Peyer's patch (tissue), 4 donors: ENCODE results near the gene SNIP1. TPM values are rescaled to one million over a fixed set of nuclear protein-coding genes. Genes with fewer than 3 reads are reported as not detected.
A peak's percentile ranks its signal among the peaks of the same experiment; 100 is the strongest.
"Not testable (repeated sequence)": the region's sequence is repeated elsewhere in the genome, so short reads cannot be mapped to it uniquely, and the experiment has no call there.

ENCODE experiments used
- DNase-seq, 3 donors: peaks; one replicate each; pipeline ENCODE4 v3.0.0-alpha.2; 2017 to 2019
- H3K27ac ChIP-seq, 4 donors: fragments of 200-600 bp; sonication (generic); one replicate each; pipeline ENCODE4 v1.5.1; 2016 to 2019
- H3K27me3 ChIP-seq, 2 donors: fragments of 200-600 bp; sonication (generic); one replicate each; pipeline ENCODE4 v1.5.1; 2019
- H3K36me3 ChIP-seq, 3 donors: fragments of 200-600 bp; sonication (generic); one replicate each; pipeline ENCODE4 v1.5.1; 2016 to 2019
- H3K4me1 ChIP-seq, 4 donors: fragments of 200-600 bp; sonication (generic); one replicate each; pipeline ENCODE4 v1.5.1; 2016 to 2019
- H3K4me3 ChIP-seq, 4 donors: fragments of 200-600 bp; sonication (generic); 1 replicate in 3 of 4; 2 replicates in 1 of 4; pipeline ENCODE4 v1.5.1; 2016 to 2019; ENCODE audit warnings: mild to moderate bottlenecking in 1 of 4
- H3K9me3 ChIP-seq, 4 donors: fragments of 200-600 bp; sonication (generic); one replicate each; pipeline ENCODE4 v1.5.1; 2016 to 2019; ENCODE audit warnings: mild to moderate bottlenecking in 1 of 4
- CTCF ChIP-seq, 6 experiments: fragments of 450-650 bp in 4 of 6; fragments of 200-600 bp in 2 of 6; sonication (generic) in 1 of 6; IDR thresholded peaks; one replicate each; pipeline ENCODE4 v1.5.1; 2017 to 2019; ENCODE audit warnings: antibody characterized with exemption in 6 of 6, mild to moderate bottlenecking in 3 of 6, moderate library complexity in 1 of 6
- POLR2A ChIP-seq, 2 donors: fragments of 450-650 bp; IDR thresholded peaks; one replicate each; pipeline ENCODE4 v1.5.1; 2017; ENCODE audit warnings: antibody characterized with exemption in 2 of 2, mild to moderate bottlenecking in 2 of 2, moderate library complexity in 2 of 2
- total RNA-seq, 4 donors: library from RNA; depleted of rRNA; stranded (reverse); fragments of >200 nt; gene quantifications; one replicate each; pipeline ENCODE4 v1.1.0, GENCODE V29; 2016

The SNIP1 gene
- total RNA-seq, 4 donors from 2014 or later: 7.0 to 17.6 (median 9.0) TPM

DNA sequence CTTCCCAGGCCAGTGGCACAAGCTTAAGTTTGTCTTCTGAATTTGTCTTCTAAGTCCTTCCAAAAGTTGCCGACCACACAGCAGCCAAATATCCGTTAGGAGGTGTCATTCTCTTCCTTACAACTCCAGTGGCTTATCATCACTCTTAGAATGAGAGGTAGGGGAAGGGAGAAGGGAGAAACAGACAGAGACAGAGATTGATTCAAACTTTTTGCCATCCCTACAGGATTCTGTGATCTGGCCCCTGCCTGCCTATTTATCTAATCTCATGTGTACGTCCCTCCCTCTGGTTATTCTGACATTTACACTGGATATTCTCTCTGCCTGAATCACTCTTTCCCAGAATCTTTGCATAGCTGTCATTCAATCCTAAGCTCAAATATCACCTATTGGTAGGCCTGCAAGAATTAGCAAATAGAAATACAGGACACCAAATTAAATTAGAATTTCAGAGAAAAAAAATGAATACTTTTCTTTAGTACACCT, 42.1 kb upstream of the SNIP1 start:
- DNase-seq: no peak
- Histone ChIP-seq H3K9me3 (no peaks in the 10 kb centered on the region), H3K4me1 (peaks cover 0 to 14% (median 0%) of the 10 kb centered on the region in 4 donors), H3K4me3 (peak overlapping the region; percentile 56 to 83 (median 68)), H3K27me3 (no peaks in the 10 kb centered on the region), H3K27ac (peak overlapping the region; percentile 66 to 87 (median 82)), H3K36me3 (peaks cover 0 to 24% (median 0%) of the 10 kb centered on the region in 3 donors)
- TF ChIP-seq POLR2A (IDR thresholded peaks at IDR 0.05) (no peak), CTCF (IDR thresholded peaks at IDR 0.05) (no peak)

DNA sequence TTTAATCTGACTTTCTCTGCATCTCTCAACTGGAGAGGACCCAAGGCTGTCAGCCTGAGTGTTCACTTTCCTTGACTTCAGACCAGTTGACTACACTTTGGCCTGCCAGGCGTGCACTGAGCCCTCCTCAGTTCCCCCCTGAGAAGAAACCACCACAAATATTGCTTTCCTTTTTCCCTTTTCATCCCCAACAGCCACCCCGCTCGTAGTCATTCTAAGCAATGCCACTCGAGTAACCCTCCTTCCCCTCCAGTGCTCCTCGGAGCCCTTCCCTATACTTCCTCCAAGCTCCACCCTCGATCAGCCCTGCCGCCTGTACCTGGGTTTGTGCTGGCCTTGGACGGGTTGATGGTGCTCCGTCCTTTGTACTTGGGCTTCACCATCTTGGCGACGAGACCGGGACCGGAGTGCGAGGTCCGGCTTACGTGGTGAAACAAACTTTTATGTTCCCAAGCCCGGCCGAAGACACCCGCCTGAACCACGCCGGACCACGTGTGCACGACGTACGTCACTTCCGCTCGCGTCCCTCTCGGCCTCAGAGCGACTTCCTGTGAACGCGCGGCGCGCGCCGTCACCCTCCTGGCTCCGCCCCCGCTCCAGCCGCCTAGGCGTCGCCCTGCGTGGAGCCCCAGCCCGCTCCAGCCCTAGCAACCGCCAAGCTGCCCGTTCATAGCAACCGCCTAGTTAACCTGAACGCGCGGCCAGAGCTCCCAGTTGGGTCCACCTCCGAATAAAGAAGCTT, 41.5 kb upstream of the SNIP1 start, which contains the start of gene GNL2:
Gene GNL2, minus strand, starts transcription at position 498 of the 742 bp plus-strand sequence. Its CDS starts 115 bp downstream, at position 383.
- H3K9me3 ChIP-seq: no peaks in the 10 kb centered on the region

DNA sequence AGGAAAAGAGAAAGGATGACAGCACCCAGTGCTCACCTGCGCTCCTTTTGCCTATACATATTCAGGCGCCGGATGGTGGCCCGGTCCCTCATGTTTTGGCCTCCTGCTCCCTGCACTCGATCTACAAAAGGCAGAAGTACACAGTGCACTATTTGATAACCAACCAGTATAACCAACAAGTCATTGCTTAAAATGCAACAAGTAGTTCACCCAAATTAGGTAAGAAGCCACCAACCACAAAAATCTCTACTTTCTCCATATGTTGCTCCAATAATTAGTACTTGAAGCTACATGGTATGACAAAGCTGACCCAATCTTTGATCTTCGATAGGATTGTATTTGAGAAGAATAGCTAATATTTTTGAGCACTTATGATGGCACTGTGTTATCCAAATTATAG, 39.6 kb upstream of the SNIP1 start:
- DNase-seq: no peak
- Histone ChIP-seq H3K4me3 (no peak overlapping the region), H3K9me3 (no peaks in the 10 kb centered on the region), H3K27me3 (no peaks in the 10 kb centered on the region), H3K27ac (no peak overlapping the region), H3K4me1 (peaks cover 0 to 14% (median 0%) of the 10 kb centered on the region in 4 donors), H3K36me3 (peaks cover 0 to 48% (median 0%) of the 10 kb centered on the region in 3 donors)
- no peak for TF ChIP-seq CTCF (IDR thresholded peaks at IDR 0.05)
- TF ChIP-seq POLR2A (IDR thresholded peaks at IDR 0.05): no peak

More for the DNA sequence above, 41.5 kb upstream of the SNIP1 start, which contains the start of gene GNL2:
- peak within 1 kb of the TSS; percentile 66 to 87 (median 82) for H3K27ac ChIP-seq
- DNase-seq: peak; percentile 97 to 99 (median 99)
- peaks cover 0 to 14% (median 0%) of the 10 kb centered on the region in 4 donors for H3K4me1 ChIP-seq
- TF ChIP-seq CTCF (IDR thresholded peaks at IDR 0.05): no peak
- peak; percentile 68 to 85 for TF ChIP-seq POLR2A (IDR thresholded peaks at IDR 0.05)
- peak within 1 kb of the TSS; percentile 56 to 83 (median 68) for H3K4me3 ChIP-seq
- H3K36me3 ChIP-seq: peaks cover 0 to 30% (median 0%) of the 10 kb centered on the region in 3 donors
- no peaks in the 10 kb centered on the region for H3K27me3 ChIP-seq

DNA sequence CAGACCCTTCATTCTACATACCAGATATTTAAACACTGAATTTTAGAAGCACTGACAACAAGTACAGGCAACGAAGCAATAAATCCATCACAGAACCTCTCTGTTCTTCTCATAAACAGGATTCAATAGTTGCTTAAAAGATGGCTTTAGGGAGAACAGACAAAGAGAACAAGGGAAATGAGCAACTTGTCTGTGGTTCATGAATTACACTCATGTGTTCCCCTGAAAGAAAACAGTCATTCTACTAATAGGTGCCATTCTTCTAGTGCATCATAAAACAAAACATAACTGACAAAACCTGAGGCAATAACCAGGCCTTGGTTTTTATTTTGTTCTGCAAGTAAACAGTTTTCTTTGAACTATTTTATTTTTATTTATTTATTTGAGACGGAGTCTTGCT, 34.8 kb upstream of the SNIP1 start:
- Histone ChIP-seq H3K36me3 (peaks cover 0 to 91% (median 0%) of the 10 kb centered on the region in 3 donors), H3K4me3 (no peak overlapping the region), H3K4me1 (peaks cover 0 to 4% (median 0%) of the 10 kb centered on the region in 4 donors), H3K27ac (no peak overlapping the region), H3K9me3 (no peaks in the 10 kb centered on the region), H3K27me3 (no peaks in the 10 kb centered on the region)
- DNase-seq: no peak
- TF ChIP-seq CTCF (IDR thresholded peaks at IDR 0.05): no peak
- TF ChIP-seq POLR2A (IDR thresholded peaks at IDR 0.05): no peak

GRCh38 chr1:37584544-37584943, 30.5 kb upstream of the SNIP1 start:
- not testable (repeated sequence) for H3K4me1 ChIP-seq, DNase-seq, H3K9me3 ChIP-seq, H3K4me3 ChIP-seq, H3K27ac ChIP-seq, H3K27me3 ChIP-seq
- peaks cover 0 to 94% (median 0%) of the 10 kb centered on the region in 3 donors for H3K36me3 ChIP-seq

DNA sequence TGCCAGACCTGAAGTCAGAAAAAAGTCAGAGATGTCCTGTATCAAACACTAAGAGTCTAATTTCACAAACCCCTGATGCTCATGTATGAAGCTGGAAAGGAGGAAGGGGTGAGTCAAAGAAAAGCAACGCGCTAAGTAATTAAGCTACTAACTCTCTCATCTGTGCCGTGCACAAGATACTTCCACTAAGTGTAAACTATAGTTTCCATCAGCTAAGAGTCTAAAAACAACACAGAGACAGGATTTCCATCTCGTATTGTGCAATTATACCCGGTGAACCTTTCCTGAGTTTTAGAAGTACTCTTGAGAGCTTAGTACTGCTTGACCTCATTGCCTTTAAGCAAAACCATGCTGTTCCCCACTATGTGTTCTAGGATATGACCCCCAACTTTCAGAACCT, 21.6 kb upstream of the SNIP1 start:
- Histone ChIP-seq H3K27ac (peak overlapping the region in 1 of 4 donors; percentile 63), H3K4me1 (no peaks in the 10 kb centered on the region), H3K36me3 (peaks cover 0 to 97% (median 0%) of the 10 kb centered on the region in 3 donors), H3K27me3 (no peaks in the 10 kb centered on the region), H3K9me3 (no peaks in the 10 kb centered on the region), H3K4me3 (no peak overlapping the region)
- no peak for TF ChIP-seq CTCF (IDR thresholded peaks at IDR 0.05)
- TF ChIP-seq POLR2A (IDR thresholded peaks at IDR 0.05): no peak
- no peak for DNase-seq
